Stimulated activated CD4-positive, alpha-beta T cell treated with anti-CD3 and anti-CD28 coated beads, Interleukin-1b, Interleukin-23, amount 100 ng/mL, for 48 hours (primary cell): Measurements from ENCODE around the gene ITSN1.
"Not testable (repeated sequence)": the region's sequence is repeated elsewhere in the genome, so short reads cannot be mapped to it uniquely, and the experiment has no call there.

Experiments used
- DNase-seq: peaks from one replicate; pipeline ENCODE4 v3.0.0-alpha.2; 2020

Gene ITSN1

GRCh38 chr21:33775100-33775828, 133.0 kb downstream of the ITSN1 start:
- no peak for DNase-seq

- DNase-seq, result no peak
These were observed 138.3 kb downstream of the ITSN1 start for GRCh38 chr21:33780631-33781030.

GRCh38 chr21:33781121-33781520, 138.8 kb downstream of the ITSN1 start:
- no peak for DNase-seq

- DNase-seq, result no peak
These were observed 141.1 kb downstream of the ITSN1 start for GRCh38 chr21:33783187-33783979.

- no peak for DNase-seq
These were observed 145.1 kb downstream of the ITSN1 start for GRCh38 chr21:33787431-33787830.

- not testable (repeated sequence) for DNase-seq
These were observed 146.1 kb downstream of the ITSN1 start for GRCh38 chr21:33788438-33788837.

- DNase-seq, result no peak
These were observed 147.4 kb downstream of the ITSN1 start for GRCh38 chr21:33789697-33790096.

- no peak for DNase-seq
These were observed 148.8 kb downstream of the ITSN1 start for GRCh38 chr21:33791073-33791472.

- no peak for DNase-seq
These were observed 152.3 kb downstream of the ITSN1 start for GRCh38 chr21:33794596-33794995.

- no peak for DNase-seq
These were observed 155.3 kb downstream of the ITSN1 start for GRCh38 chr21:33797565-33797964.

GRCh38 chr21:33799378-33800090, 157.2 kb downstream of the ITSN1 start:
- DNase-seq, result no peak

- DNase-seq, result no peak
These were observed 158.6 kb downstream of the ITSN1 start for GRCh38 chr21:33800753-33801423.

GRCh38 chr21:33801424-33802405, 159.4 kb downstream of the ITSN1 start:
- DNase-seq, result no peak

GRCh38 chr21:33802481-33802880, 160.2 kb downstream of the ITSN1 start:
- DNase-seq, result no peak

- DNase-seq, result no peak
These were observed 166.5 kb downstream of the ITSN1 start for GRCh38 chr21:33808715-33809367.

GRCh38 chr21:33810766-33811165, 168.5 kb downstream of the ITSN1 start:
- DNase-seq, result no peak

GRCh38 chr21:33811167-33812010, 169.1 kb downstream of the ITSN1 start:
- no peak for DNase-seq

GRCh38 chr21:33813832-33814365, 171.6 kb downstream of the ITSN1 start:
- DNase-seq, result no peak

- DNase-seq, result no peak
These were observed 172.9 kb downstream of the ITSN1 start for GRCh38 chr21:33815143-33815707.

GRCh38 chr21:33816174-33816573, 173.9 kb downstream of the ITSN1 start:
- DNase-seq, result no peak
